Activated gamma-delta T cell treated with anti-CD3 and anti-CD28 coated beads, Interleukin-2, amount 50 U/mL, for 16 hours (primary cell): ENCODE data around the gene FRRS1L.

Experiments
- DNase-seq: peaks from one replicate; pipeline ENCODE4 v3.0.0-alpha.2; 2020; ENCODE audit warnings: low read depth

FRRS1L gene

GRCh38 chr9:109101810-109102209 lies 65.2 kb downstream of the FRRS1L start:
- no peak for DNase-seq

GRCh38 chr9:109101202-109101595 lies 65.8 kb downstream of the FRRS1L start:
- no peak for DNase-seq

GRCh38 chr9:109100543-109101201 lies 66.4 kb downstream of the FRRS1L start:
- DNase-seq: no peak

GRCh38 chr9:109098960-109099308 lies 68.1 kb downstream of the FRRS1L start:
- no peak for DNase-seq

GRCh38 chr9:109098171-109098959 lies 68.7 kb downstream of the FRRS1L start:
- DNase-seq: no peak

GRCh38 chr9:109097146-109097545 lies 69.9 kb downstream of the FRRS1L start:
- DNase-seq: no peak

- DNase-seq: no peak
Measured at GRCh38 chr9:109095321-109095720, 71.7 kb downstream of the FRRS1L start.

- no peak for DNase-seq
Measured at GRCh38 chr9:109094268-109094667, 72.8 kb downstream of the FRRS1L start.

GRCh38 chr9:109092587-109092986 lies 74.5 kb downstream of the FRRS1L start:
- no peak for DNase-seq

GRCh38 chr9:109092051-109092580 lies 74.9 kb downstream of the FRRS1L start:
- DNase-seq: no peak

- DNase-seq: no peak
Measured at GRCh38 chr9:109088221-109088620, 78.8 kb downstream of the FRRS1L start.

GRCh38 chr9:109087795-109088194 lies 79.3 kb downstream of the FRRS1L start:
- no peak for DNase-seq

- no peak for DNase-seq
Measured at GRCh38 chr9:109086221-109086620, 80.8 kb downstream of the FRRS1L start.

- DNase-seq: no peak
Measured at GRCh38 chr9:109085510-109085909, 81.5 kb downstream of the FRRS1L start.

- DNase-seq: no peak
Measured at GRCh38 chr9:109083813-109084405, 83.1 kb downstream of the FRRS1L start.

GRCh38 chr9:109083141-109083540 lies 83.9 kb downstream of the FRRS1L start:
- no peak for DNase-seq

- no peak for DNase-seq
Measured at GRCh38 chr9:109082091-109082620, 84.9 kb downstream of the FRRS1L start.
